GM23248 (cell line): Measurements from ENCODE around the gene ACSS1.

Experiments
- EZH2 ChIP-seq: fragments of 200-600 bp; sonication (generic); IDR thresholded peaks from 2 replicates; pipeline ENCODE4 v1.6.1; 2018; ENCODE audit warnings: antibody characterized with exemption, mild to moderate bottlenecking; ENCODE audit not compliant: insufficient read depth, poor library complexity, severe bottlenecking
- EZH2phosphoT487 ChIP-seq: fragments of 200-600 bp; sonication (generic); IDR thresholded peaks from 2 replicates; pipeline ENCODE4 v1.6.1; 2018; ENCODE audit warnings: antibody characterized with exemption, moderate library complexity, mild to moderate bottlenecking, low read depth; ENCODE audit not compliant: insufficient read depth

DNA sequence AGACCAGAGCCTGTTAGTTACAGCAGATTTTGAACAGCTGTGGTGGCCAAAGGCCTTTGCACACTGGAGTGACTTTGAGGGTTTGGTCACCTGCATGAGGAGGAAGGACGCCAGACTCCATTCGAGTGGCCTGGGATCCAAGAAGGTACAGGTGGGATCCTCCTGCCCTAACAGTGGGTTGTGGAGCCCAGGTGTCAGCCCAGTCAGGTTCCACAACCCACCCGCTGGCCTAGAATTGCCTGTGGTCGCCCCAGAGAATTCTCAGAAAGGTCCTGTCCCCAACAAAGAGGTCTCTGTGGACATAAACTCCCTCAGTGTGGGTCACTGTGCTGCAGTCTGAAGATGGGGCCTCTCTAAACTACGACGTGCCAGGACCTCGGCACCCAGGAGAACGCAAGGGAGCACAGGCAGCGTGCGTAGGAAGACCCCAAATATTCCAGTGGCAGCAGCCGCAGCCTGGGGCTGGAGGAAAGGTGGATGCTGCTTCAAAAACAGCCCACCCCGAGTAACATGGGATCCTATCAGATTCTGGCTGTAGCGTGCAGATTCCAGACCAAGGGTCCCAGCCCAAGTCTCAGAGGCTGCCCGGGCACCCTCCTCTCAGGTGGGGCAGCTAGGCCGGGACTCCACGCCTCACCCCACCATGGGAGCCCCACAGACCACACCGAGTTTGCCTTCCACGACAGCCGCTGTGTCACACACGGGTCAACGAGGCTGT, 16.0 kb downstream of the ACSS1 start:
- no peak for TF ChIP-seq EZH2
- no peak for TF ChIP-seq EZH2phosphoT487
